Measurements from ENCODE around the gene TMEM151B. TPM values are rescaled to one million over a fixed set of nuclear protein-coding genes. Genes with fewer than 3 reads are reported as not detected.

The TMEM151B gene
- total and polyA plus RNA-seq, 9 of the 15 experiments (the other 6 are each of a cell fraction or from before 2014, with no cell fraction given): not detected

DNA sequence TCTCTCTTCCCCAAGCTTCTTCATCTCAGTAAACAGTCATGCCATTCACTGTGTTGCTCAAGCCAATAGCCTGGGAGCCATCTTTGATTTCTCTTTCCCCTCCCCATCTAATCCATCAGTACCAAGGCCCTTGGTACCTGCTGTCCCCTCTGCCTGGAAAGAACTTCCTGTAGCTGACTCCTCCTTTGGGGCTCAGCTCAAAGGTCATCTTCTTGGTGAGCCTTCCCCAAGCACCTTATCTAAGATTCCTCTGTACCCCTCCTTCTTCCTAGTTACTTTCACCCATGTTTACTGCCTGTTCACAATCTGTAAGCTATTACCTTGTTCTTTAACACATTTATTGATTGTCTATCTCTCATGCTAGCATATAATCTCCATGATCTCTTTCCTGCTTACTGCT is 39.4 kb downstream of the TMEM151B start:
- ChIA-PET POLR2A (interaction anchor here (0.5 to 11.9 kb wide), 5 partner anchors 9 to 80 kb away, joined by 3 to 116 read pairs (median 4); no protein-coding TSS in a partner anchor), CTCF (ENCODE audit: low intra/inter-chr PET ratio) (no interaction called here)
- ATAC-seq: no peak
- no peak for DNase-seq (ENCODE audit: extremely low read depth in 1 of 4, low spot score in 3 of 4)
- no TSS peak for BruUV-seq (replicated peaks)
- FAIRE-seq: no peak
- intact Hi-C loops (cut with micrococcal nuclease): no loop called here
- no peak overlapping the region for H3K4me2 ChIP-seq (ENCODE audit: insufficient read depth, low read length)
- no peaks in the 10 kb centered on the region; the same call in 1 of the 2 replicates for H4K20me1 ChIP-seq (replicated peaks; ENCODE audit: control insufficient read depth, insufficient read depth, low read length)
- in situ Hi-C loops (cut with MboI): no loop called here
- H3K9ac ChIP-seq (ENCODE audit: insufficient read depth in 1 of 2, low read depth in 2 of 2, low read length in 2 of 2): no peak overlapping the region
- TF ChIP-seq RFX5 (IDR thresholded peaks at IDR 0.05; ENCODE audit: low read depth, low read length) (no peak), TRIM28 (IDR thresholded peaks at IDR 0.05) (no peak), RBM39 (optimal IDR thresholded peaks at IDR 0.05; ENCODE audit: low read depth, low read length) (no peak), TOE1 (IDR thresholded peaks at IDR 0.05; ENCODE audit: borderline replicate concordance) (no peak), TOE1 (CRISPR knock-in tag; IDR thresholded peaks at IDR 0.05; ENCODE audit: borderline replicate concordance, low read depth) (no peak), TEAD4 (IDR thresholded peaks at IDR 0.05; ENCODE audit: low read length) (no peak), TEAD4 (CRISPR knock-in tag; IDR thresholded peaks at IDR 0.05; ENCODE audit: borderline replicate concordance) (no peak)
- no peak overlapping the region for H3K27ac ChIP-seq (ENCODE audit: extremely low read depth, low read depth, low read length)
- no peaks in the 10 kb centered on the region for H3K9me3 ChIP-seq (replicated peaks; ENCODE audit: control insufficient read depth, insufficient read depth, low read depth, low read length)
- H2AFZ ChIP-seq (ENCODE audit: low read depth, low read length): no peak overlapping the region
- peaks cover 15% of the 10 kb centered on the region for H3K79me2 ChIP-seq (ENCODE audit: control insufficient read depth, insufficient read depth, low read length)
- H3K36me3 ChIP-seq (ENCODE audit: control insufficient read depth, insufficient read depth, low read length): peaks cover 69% of the 10 kb centered on the region
- H3K27me3 ChIP-seq (ENCODE audit: control insufficient read depth in 2 of 2, insufficient read depth in 2 of 2, low read length in 2 of 2): 0 out of 5 replicates have a peak, but pooled peaks cover 0 to 2% of the 10 kb centered on the region in 2 experiments
- H3K9me1 ChIP-seq (ENCODE audit: control insufficient read depth, insufficient read depth, low read length): no peaks in the 10 kb centered on the region
- peaks cover 8 to 16% of the 10 kb centered on the region in 2 experiments; a peak in 3 of 5 replicates for H3K4me1 ChIP-seq (replicated peaks in 1 of 2; ENCODE audit: control insufficient read depth in 2 of 2, insufficient read depth in 2 of 2, low read length in 2 of 2)
- no peak overlapping the region for H3K4me3 ChIP-seq

DNA sequence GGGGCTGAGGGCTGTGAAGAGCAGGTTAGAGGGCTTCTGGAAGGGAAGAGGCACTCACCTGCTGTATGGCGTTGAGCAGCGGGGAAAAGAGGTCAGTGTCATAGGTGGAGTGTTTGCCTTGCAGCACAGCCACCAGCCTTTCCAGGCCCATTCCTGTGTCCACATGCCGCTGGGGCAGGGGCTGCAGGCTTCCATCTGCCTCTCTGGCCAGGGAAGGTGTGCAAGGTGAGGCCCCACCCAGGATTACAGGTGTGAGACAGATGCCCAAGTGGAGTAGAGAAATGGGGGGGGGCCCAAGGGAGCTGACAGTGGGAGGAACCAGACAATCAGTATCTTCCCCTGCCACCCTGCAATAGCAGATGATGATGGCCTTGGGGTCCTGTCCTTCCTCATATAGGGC is 40.0 kb downstream of the TMEM151B start:
- H4K20me1 ChIP-seq (replicated peaks; ENCODE audit: control insufficient read depth, insufficient read depth, low read length): no peaks in the 10 kb centered on the region; the same call in 1 of the 2 replicates
- H3K4me1 ChIP-seq (replicated peaks in 1 of 2; ENCODE audit: control insufficient read depth in 2 of 2, insufficient read depth in 2 of 2, low read length in 2 of 2): peaks cover 6 to 10% of the 10 kb centered on the region in 2 experiments; a peak in 3 of 5 replicates
- no peak overlapping the region for H3K4me2 ChIP-seq (ENCODE audit: insufficient read depth, low read length)
- in situ Hi-C loops (cut with MboI): no loop called here
- H3K9me1 ChIP-seq (ENCODE audit: control insufficient read depth, insufficient read depth, low read length): no peaks in the 10 kb centered on the region
- ChIA-PET CTCF (ENCODE audit: low intra/inter-chr PET ratio) (no interaction called here), POLR2A (interaction anchor here (1.4 to 11.9 kb wide), 3 partner anchors 9 to 42 kb away, joined by 4 to 116 read pairs (median 7); no protein-coding TSS in a partner anchor)
- no peak overlapping the region for H2AFZ ChIP-seq (ENCODE audit: low read depth, low read length)
- WGBS (ENCODE audit: insufficient coverage, low coverage, missing lambda C conversion rate): 98% methylated on average over 3 of the region's 3 CpGs
- FAIRE-seq (no peak), ATAC-seq (no peak), DNase-seq (ENCODE audit: extremely low read depth in 1 of 4, low spot score in 3 of 4) (no peak)
- no TSS peak for BruUV-seq (replicated peaks)
- H3K9ac ChIP-seq (ENCODE audit: insufficient read depth in 1 of 2, low read depth in 2 of 2, low read length in 2 of 2): 0 out of 4 replicates have a peak overlapping the region, but pooled peaks of 1 of the 2 experiments have one; percentile 24
- H3K79me2 ChIP-seq (ENCODE audit: control insufficient read depth, insufficient read depth, low read length): peaks cover 15% of the 10 kb centered on the region
- H3K4me3 ChIP-seq: no peak overlapping the region
- H3K36me3 ChIP-seq (ENCODE audit: control insufficient read depth, insufficient read depth, low read length): peaks cover 63% of the 10 kb centered on the region
- H3K27ac ChIP-seq (ENCODE audit: extremely low read depth, low read depth, low read length): no peak overlapping the region
- 0 out of 2 replicates have a peak, but pooled peaks have one; percentile 31 for TF ChIP-seq ZBTB1 (CRISPR knock-in tag; IDR thresholded peaks at IDR 0.05; ENCODE audit: borderline replicate concordance, low read depth)
- TF ChIP-seq ZNF444 (CRISPR knock-in tag; IDR thresholded peaks at IDR 0.05): no peak
- intact Hi-C loops (cut with micrococcal nuclease): no loop called here
- no peaks in the 10 kb centered on the region for H3K9me3 ChIP-seq (replicated peaks; ENCODE audit: control insufficient read depth, insufficient read depth, low read depth, low read length)
- H3K27me3 ChIP-seq (ENCODE audit: control insufficient read depth in 2 of 2, insufficient read depth in 2 of 2, low read length in 2 of 2): 0 out of 5 replicates have a peak, but pooled peaks cover 0 to 3% of the 10 kb centered on the region in 2 experiments

Measured in K562 (cell line).